ENCODE measurements around the gene ICAM3.

Gene ICAM3

GRCh38 chr19:10321417-10321797, 18.0 kb downstream of the ICAM3 start:
- DNase-seq, result no peak

GRCh38 chr19:10320602-10321416, 18.6 kb downstream of the ICAM3 start:
- DNase-seq, result no peak

- no peak for DNase-seq
These were observed 20.4 kb downstream of the ICAM3 start for GRCh38 chr19:10318807-10319682.

DNA sequence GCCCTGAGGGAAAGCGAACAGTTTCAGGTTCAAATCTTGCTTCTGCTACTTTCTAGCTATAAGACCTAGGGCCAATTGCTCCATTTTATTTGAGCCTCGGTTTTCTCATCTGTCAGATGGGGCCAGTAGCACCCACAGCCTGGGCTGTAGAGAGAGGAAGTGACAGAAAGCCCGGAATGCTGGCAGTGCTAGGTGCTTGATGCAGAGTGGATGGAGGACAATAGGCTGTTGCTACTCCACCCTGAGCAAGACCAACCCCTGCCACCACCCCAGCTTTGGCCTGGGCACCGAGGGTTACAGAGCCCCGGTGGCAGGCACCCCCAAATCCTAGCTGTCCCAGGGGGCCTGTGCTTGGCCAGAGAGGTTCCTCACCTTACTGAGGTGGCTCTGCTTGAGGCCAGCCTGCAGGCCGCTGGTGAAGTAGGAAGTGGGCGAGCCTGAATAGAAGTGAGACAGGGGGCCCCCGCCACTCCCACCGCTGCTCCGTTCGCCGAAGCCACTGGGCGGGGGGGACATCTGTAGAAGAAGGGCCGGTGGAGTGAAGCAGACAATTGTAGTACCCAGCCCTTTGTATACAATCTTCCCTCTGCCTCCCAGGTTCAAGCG, 21.5 kb downstream of the ICAM3 start:
- DNase-seq, result no peak

DNA sequence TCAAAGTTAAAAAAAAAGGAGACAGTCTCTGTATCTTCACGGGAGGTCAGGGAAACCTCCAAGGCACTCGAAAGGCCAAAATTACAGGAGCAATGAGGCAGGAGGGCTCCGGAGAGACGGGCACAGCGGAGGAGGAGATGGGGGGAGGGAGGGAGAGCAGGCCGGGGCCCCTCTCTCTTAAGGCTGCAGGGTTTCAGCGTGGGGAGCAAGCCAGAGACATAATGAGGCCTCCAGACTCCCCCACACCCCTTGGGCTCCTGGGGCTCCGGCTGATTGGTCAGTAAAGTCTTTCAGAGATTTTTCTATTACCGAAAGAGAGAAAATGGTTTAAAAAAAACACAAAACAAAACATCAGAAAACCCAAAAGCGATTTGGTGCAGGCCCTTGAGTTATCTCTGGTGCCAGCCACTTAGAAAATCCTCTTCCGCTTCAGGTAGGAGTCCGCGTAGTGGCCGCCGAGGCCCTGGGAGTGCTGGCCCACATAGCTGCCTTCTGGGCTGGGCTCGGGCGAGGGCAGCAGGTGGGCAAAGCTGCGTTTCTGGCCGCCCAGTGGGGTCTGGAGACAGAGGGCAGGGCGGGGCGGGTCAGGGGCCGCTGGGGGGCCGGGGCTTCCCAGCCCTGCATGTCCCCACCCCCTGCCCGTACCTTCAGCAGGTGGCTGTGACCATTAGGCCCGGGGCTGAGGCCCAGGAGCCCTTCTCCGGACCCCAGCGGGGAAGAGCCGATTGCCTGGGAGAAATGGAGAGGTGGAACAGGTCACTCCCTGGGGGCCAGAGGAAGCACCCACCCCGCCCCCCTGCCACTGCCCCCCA, 22.2 kb downstream of the ICAM3 start:
- no peak for DNase-seq

DNA sequence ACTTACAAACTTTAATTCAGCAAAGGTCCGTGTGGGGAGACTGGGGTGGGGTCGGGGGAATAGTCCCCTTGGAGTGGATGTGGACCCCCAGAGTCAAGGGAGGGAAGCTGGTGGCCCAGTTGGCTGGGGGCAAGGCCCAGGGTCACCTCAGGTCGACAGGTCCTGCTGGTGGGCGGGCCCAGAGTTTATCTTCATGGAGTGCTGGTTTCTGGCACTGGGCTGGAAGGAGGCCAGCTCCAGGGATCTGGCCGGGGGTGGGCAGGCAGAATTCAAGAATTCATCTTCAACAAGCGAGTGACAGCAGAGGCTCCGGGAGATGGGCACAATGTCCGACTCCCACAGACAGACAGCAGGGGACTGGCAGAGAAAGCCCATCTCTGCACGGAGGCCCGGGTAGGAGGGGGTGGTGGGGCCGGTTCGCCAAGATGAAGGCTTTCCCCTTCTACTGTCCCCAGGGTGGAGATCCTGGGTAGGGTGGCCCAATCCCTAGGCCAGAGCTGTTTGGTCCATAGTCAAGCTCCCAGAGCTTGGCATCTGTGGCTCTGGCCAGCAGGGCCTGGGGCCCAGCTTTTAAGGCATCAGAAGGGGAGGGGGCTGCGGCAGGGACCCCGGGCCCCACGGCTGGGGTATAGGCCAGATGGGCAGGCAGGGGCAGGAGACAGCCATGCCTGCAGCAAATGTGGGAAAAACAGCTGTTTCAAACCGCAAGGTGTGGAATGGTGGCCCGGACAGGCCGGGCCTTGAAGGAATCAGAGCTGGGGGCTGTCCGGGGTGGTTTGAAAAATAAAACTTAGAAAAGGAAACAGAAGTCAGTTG, 23.0 kb downstream of the ICAM3 start:
- peak in 9 of 56 donors; percentile 14 to 43 (median 31) for DNase-seq

DNA sequence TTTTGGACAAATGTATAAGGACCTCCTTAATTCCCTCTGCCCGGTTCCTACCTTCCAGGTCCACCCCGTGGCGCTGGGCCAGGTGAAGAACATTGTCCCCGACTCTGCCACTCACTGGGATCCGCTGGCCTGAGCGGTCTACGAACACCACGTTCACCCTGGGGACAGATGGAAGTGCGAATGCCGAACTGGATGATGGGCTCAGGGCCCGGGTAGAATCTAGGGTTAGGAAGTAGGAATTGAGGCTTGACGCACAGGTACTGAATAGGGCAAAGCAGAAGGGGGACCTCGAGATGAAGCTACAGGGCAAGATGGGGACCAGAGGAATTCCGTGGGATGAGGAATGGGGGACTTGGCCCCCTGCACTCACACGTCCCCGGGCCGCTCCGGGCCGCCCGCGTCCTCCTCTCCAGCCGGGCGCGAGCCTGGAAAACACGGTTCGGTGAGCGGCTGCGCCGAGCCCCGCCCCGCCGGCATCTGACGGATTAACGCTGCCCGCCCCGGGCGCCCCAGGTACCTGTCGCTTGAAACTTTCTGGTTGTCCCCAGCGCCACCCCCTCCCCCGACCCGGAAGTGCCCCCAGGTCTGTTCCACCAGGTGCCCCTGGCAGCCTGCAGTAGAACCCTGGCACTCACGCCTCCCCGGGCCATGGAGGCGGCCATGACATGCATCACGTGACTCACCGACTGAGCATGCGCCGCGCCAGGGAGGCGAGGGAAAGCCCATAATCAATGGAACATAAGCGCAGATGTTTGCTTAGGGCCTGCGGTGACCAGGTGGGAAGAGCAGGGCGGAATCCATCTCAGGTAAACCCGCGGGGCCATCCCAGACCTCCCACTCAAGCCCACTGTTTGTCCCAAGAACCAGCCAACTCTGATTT, 23.8 kb downstream of the ICAM3 start, which contains the start of gene FDX2:
Gene FDX2, minus strand, starts transcription at position 681 of the 880 bp plus-strand sequence. Its CDS starts 19 bp downstream, at position 662.
- DNase-seq, result peak; percentile 18 to 95 (median 82)

DNA sequence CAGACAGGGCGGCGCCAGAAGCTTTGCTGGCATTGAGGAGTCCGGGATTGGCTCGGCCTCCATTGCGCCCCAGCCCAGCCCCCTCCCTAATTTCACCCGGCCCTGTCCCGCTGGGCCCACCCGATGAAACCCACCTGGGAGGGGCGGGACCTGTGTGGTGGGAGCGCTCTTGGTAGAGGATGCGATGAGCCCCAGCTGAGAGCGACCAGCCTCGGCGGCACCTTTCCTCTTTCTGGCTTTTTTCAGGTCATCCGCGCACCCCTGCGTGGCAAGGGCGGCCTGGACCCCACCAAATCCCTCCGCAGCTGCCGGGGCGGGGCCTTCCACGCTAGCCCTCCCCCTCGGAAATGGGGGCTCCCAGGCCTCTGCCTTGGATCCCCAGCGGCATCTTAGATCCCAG, 30.0 kb downstream of the ICAM3 start, which contains the start of gene ZGLP1:
Gene ZGLP1, minus strand, starts transcription at position 393 of the 400 bp plus-strand sequence.
- no peak for DNase-seq

DNA sequence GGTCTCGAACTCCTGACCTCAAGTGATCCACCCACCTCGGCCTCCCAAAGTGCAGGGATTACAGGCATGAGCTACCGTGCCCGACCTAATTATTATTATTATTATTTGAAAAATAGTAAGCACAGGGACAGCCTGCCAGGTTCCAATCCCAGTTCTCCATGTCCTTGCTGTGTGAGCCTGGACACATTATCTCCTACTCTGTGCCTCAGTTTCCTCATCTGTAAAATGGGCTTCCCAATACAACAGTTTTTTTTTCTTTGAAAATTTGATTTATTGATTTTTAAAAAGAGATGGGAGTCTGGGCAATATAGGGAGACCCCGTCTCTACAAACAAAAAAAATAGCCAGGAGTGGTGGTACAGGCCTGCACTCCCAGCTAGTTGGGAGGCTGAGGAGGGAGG, 33.1 kb downstream of the ICAM3 start:
- DNase-seq, result no peak

DNA sequence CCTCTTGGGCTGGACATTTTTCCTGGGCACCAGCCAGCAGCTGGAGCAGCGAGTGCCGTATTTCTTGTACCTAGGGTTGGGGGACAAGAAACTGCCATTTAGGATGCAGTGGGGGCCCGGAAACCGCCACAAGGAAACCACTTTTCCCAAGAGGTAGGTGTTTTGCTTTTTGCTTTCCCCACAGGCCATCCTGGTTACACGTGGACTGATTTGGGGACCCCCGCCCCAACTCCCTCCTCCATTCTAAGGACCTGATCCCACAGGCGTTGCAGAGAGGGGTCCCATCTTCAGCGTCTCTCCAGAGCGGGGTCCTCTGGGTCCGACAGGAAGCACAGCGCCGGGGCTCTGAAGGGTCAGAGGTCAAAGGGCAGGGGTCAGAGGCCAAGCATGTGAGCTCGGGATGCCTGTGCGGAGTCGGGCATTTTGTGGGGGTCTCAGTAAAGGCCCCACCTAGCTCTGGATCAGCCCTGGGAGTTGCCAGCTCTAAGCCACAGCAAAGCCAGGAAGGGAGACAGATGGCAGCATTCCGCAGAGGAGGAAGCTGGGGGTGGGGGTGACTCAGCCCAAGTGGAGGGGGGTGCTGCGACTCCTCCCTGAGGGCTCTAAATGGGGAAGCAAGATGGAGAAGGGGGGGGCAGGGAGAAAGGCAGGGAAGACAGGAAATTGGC, 34.2 kb downstream of the ICAM3 start:
- peak in 41 of 56 donors; percentile 6 to 81 (median 47) for DNase-seq

GRCh38 chr19:10299545-10300458, 39.6 kb downstream of the ICAM3 start:
- no peak for DNase-seq

DNA sequence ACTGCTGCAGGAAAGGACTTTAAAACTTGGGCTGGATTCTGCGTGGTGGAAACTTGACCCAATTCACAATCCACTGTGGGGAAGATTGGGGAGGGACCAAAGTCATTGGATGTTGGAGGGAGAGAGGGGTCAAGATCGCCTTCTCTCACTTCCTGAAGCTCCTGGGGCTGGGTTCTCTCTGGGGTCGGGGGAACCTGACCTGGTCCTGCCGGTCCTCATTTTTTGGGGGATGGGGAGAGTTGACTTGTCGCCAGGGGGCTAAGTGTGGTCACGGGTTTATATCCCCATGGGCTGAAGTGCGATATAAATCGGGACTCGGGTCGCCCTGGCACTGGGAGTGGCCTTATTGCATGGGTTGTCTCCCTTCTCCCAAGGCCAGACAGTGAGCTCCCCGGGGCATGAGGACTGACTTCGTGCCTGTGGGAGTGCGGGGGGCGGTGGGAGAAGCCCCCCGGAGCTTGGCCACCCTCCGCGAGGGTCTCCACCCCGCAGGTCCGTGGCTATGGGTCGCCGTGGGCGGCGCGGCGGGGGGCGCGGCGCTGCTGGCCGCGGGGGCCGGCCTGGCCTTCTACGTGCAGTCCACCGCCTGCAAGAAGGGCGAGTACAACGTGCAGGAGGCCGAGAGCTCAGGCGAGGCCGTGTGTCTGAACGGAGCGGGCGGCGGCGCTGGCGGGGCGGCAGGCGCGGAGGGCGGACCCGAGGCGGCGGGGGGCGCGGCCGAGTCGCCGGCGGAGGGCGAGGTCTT, 43.4 kb downstream of the ICAM3 start:
- DNase-seq, result no peak

- DNase-seq, result no peak
These were observed 44.0 kb downstream of the ICAM3 start for GRCh38 chr19:10295305-10295846.

- DNase-seq, result no peak
These were observed 45.1 kb downstream of the ICAM3 start for GRCh38 chr19:10294368-10294697.

- no peak for DNase-seq
These were observed 45.6 kb downstream of the ICAM3 start for GRCh38 chr19:10293637-10294367.
